Measurements from ENCODE around the gene WLS.
"Not testable (repeated sequence)": the region's sequence is repeated elsewhere in the genome, so short reads cannot be mapped to it uniquely, and the experiment has no call there.

WLS gene

GRCh38 chr1:68232289-68233148 lies at the start of gene WLS:
TSS of gene WLS (minus strand) at chr1:68232523. CDS start at chr1:68232299, 224 bp downstream.
- no peak for DNase-seq (ENCODE audit: low read depth in 4 of 4, low spot score in 1 of 4)

GRCh38 chr1:68280286-68280685 lies 48.0 kb upstream of the WLS start:
- no peak for DNase-seq (ENCODE audit: low read depth in 4 of 4, low spot score in 1 of 4)

GRCh38 chr1:68279846-68280245 lies 47.5 kb upstream of the WLS start:
- no peak for DNase-seq (ENCODE audit: low read depth in 4 of 4, low spot score in 1 of 4)

- no peak for DNase-seq (ENCODE audit: low read depth in 4 of 4, low spot score in 1 of 4)
These were observed 45.9 kb upstream of the WLS start for GRCh38 chr1:68278221-68278620.

GRCh38 chr1:68276448-68276847 lies 44.1 kb upstream of the WLS start:
- no peak for DNase-seq (ENCODE audit: low read depth in 4 of 4, low spot score in 1 of 4)

GRCh38 chr1:68273530-68273929 lies 41.2 kb upstream of the WLS start:
- DNase-seq (ENCODE audit: low read depth in 4 of 4, low spot score in 1 of 4) = no peak

GRCh38 chr1:68271596-68271995 lies 39.3 kb upstream of the WLS start:
- no peak for DNase-seq (ENCODE audit: low read depth in 4 of 4, low spot score in 1 of 4)

- no peak for DNase-seq (ENCODE audit: low read depth in 4 of 4, low spot score in 1 of 4)
These were observed 38.6 kb upstream of the WLS start for GRCh38 chr1:68270951-68271350.

GRCh38 chr1:68269637-68270430 lies 37.5 kb upstream of the WLS start:
- no peak for DNase-seq (ENCODE audit: low read depth in 4 of 4, low spot score in 1 of 4)

GRCh38 chr1:68268896-68269483 lies 36.7 kb upstream of the WLS start:
- DNase-seq (ENCODE audit: low read depth in 4 of 4, low spot score in 1 of 4) = no peak

GRCh38 chr1:68256824-68257223 lies 24.5 kb upstream of the WLS start:
- DNase-seq (ENCODE audit: low read depth in 4 of 4, low spot score in 1 of 4) = not testable (repeated sequence)

GRCh38 chr1:68255301-68255700 lies 23.0 kb upstream of the WLS start:
- DNase-seq (ENCODE audit: low read depth in 4 of 4, low spot score in 1 of 4) = no peak

GRCh38 chr1:68254667-68255226 lies 22.4 kb upstream of the WLS start:
- DNase-seq (ENCODE audit: low read depth in 4 of 4, low spot score in 1 of 4) = no peak

GRCh38 chr1:68237040-68237439 lies 4.7 kb upstream of the WLS start:
- no peak for DNase-seq (ENCODE audit: low read depth in 4 of 4, low spot score in 1 of 4)

- DNase-seq (ENCODE audit: low read depth in 4 of 4, low spot score in 1 of 4) = no peak
These were observed 1.8 kb upstream of the WLS start for GRCh38 chr1:68234094-68234493.

GRCh38 chr1:68233202-68233601 lies 879 bp upstream of the WLS start:
- no peak for DNase-seq (ENCODE audit: low read depth in 4 of 4, low spot score in 1 of 4)

GRCh38 chr1:68231627-68232288 lies 565 bp downstream of the WLS start:
- DNase-seq (ENCODE audit: low read depth in 4 of 4, low spot score in 1 of 4) = no peak

- DNase-seq (ENCODE audit: low read depth in 4 of 4, low spot score in 1 of 4) = no peak
These were observed 1.3 kb downstream of the WLS start for GRCh38 chr1:68230901-68231626.

GRCh38 chr1:68230484-68230802 lies 1.9 kb downstream of the WLS start:
- DNase-seq (ENCODE audit: low read depth in 4 of 4, low spot score in 1 of 4) = no peak

GRCh38 chr1:68229650-68230483 lies 2.5 kb downstream of the WLS start:
- no peak for DNase-seq (ENCODE audit: low read depth in 4 of 4, low spot score in 1 of 4)

Data from stimulated activated CD4-positive, alpha-beta T cell treated with anti-CD3 and anti-CD28 coated beads, Interleukin-1b, Interleukin-23, amount 100 ng/mL, for 24 hours (primary cell).